Astrocyte (in vitro differentiated cells and primary cell): ENCODE measurements around the gene KDM1A.

Source experiments
- CTCF ChIP-seq: IDR thresholded peaks from 2 replicates; pipeline ENCODE4 v1.5.1; 2011; ENCODE audit warnings: low read depth, mild to moderate bottlenecking, inconsistent platforms, low read length, moderate library complexity; ENCODE audit not compliant: insufficient read depth
- EZH2 ChIP-seq: IDR thresholded peaks from 2 replicates; pipeline ENCODE4 v1.6.1; 2012; ENCODE audit warnings: mild to moderate bottlenecking, low read length, inconsistent platforms; ENCODE audit not compliant: insufficient read depth

GRCh38 chr1:22970096-22970495, 49.2 kb upstream of the KDM1A start:
- no peak for TF ChIP-seq CTCF
- TF ChIP-seq EZH2, result no peak
